ENCODE results near the gene MOXD1. TPM values are rescaled to one million over a fixed set of nuclear protein-coding genes. Genes with fewer than 3 reads are reported as not detected.

MOXD1 gene
- total RNA-seq, 1 experiment from 2014 or later = 1.0 TPM

- H3K4me2 ChIP-seq (ENCODE audit: low read length) = no peak overlapping the region
- no peaks in the 10 kb centered on the region for H3K9me2 ChIP-seq (ENCODE audit: insufficient read depth)
- no peak overlapping the region for H3K27ac ChIP-seq (ENCODE audit: low read depth, low read length)
- H3K9ac ChIP-seq (ENCODE audit: low read length) = no peak overlapping the region
- H3K4me3 ChIP-seq (replicated peaks in 1 of 2; ENCODE audit: low read depth in 1 of 2, low read length in 2 of 2) = no peak overlapping the region
- intact Hi-C loops (cut with micrococcal nuclease) = no loop called here
- H3K79me2 ChIP-seq (ENCODE audit: insufficient read depth, low read length) = no peaks in the 10 kb centered on the region
- no peaks in the 10 kb centered on the region for H3K9me3 ChIP-seq (ENCODE audit: control insufficient read depth in 1 of 2, insufficient read depth in 1 of 2, low read depth in 1 of 2, low read length in 2 of 2)
- ATAC-seq (no peak), DNase-seq (ENCODE audit: low read depth, low spot score) (no peak)
- no TSS peak for BruUV-seq (replicated peaks)
- H2AFZ ChIP-seq (ENCODE audit: low read depth, low read length, poor library complexity, severe bottlenecking) = no peak overlapping the region
- POLR2A ChIA-PET = no interaction called here
- TF ChIP-seq SP1 (IDR thresholded peaks at IDR 0.05; ENCODE audit: low read depth) = no peak
- TF ChIP-seq, protein P1, sequence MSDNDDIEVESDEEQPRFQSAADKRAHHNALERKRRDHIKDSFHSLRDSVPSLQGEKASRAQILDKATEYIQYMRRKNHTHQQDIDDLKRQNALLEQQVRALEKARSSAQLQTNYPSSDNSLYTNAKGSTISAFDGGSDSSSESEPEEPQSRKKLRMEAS (IDR thresholded peaks at IDR 0.05) = no peak
- RAD21 ChIA-PET (ENCODE audit: low non-redundant PET in 1 of 2, low total read pairs in 2 of 2, uncharacterized antibody in 2 of 2, unreplicated experiment in 2 of 2) = no interaction called here
- no peaks in the 10 kb centered on the region for H3K27me3 ChIP-seq (ENCODE audit: insufficient read depth, low read length)
- H3K4me1 ChIP-seq (ENCODE audit: control insufficient read depth in 1 of 2, insufficient read depth in 2 of 2, low read length in 2 of 2) = no peaks in the 10 kb centered on the region
- CTCF ChIA-PET = interaction anchor here (0.9 kb wide), 1 partner anchor 348 kb away, joined by 3 read pairs; no protein-coding TSS in a partner anchor
- H4K20me1 ChIP-seq (ENCODE audit: insufficient read depth) = no peaks in the 10 kb centered on the region
- H3K36me3 ChIP-seq (ENCODE audit: control insufficient read depth in 1 of 2, insufficient read depth in 2 of 2, low read length in 2 of 2) = no peaks in the 10 kb centered on the region
Observed at GRCh38 chr6:132275066-132275970, 126.0 kb downstream of the MOXD1 start.

DNA sequence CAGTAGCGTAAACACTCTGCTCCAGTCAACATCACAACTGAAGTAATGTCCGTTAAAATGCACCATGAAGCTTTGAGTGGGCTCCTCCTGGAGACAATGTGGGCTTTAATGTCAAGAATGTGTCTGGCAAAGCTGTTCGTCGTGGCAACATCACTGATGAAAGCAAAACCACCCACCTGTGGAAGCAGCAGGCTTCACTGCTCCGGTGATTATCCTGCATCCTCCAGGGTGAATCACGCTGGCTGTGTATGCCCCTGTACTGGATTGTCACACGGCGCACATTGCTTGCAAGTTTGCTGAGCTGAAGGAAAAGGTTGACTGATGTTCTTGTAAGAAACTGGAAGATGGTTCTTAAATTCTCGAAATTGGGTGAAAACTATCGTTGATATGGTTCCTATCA is 128.5 kb downstream of the MOXD1 start:
- Histone ChIP-seq H3K27ac (ENCODE audit: low read depth, low read length) (no peak overlapping the region), H3K4me2 (ENCODE audit: low read length) (no peak overlapping the region), H3K9me2 (ENCODE audit: insufficient read depth) (no peaks in the 10 kb centered on the region), H3K9ac (ENCODE audit: low read length) (no peak overlapping the region), H3K9me3 (ENCODE audit: control insufficient read depth in 1 of 2, insufficient read depth in 1 of 2, low read depth in 1 of 2, low read length in 2 of 2) (no peaks in the 10 kb centered on the region), H3K36me3 (ENCODE audit: control insufficient read depth in 1 of 2, insufficient read depth in 2 of 2, low read length in 2 of 2) (no peaks in the 10 kb centered on the region), H4K20me1 (ENCODE audit: insufficient read depth) (no peaks in the 10 kb centered on the region), H2AFZ (ENCODE audit: low read depth, low read length, poor library complexity, severe bottlenecking) (no peak overlapping the region), H3K4me3 (replicated peaks in 1 of 2; ENCODE audit: low read depth in 1 of 2, low read length in 2 of 2) (no peak overlapping the region), H3K79me2 (ENCODE audit: insufficient read depth, low read length) (no peaks in the 10 kb centered on the region), H3K4me1 (ENCODE audit: control insufficient read depth in 1 of 2, insufficient read depth in 2 of 2, low read length in 2 of 2) (no peaks in the 10 kb centered on the region), H3K27me3 (ENCODE audit: insufficient read depth, low read length) (no peaks in the 10 kb centered on the region)
- DNase-seq (ENCODE audit: low read depth, low spot score) = no peak
- TF ChIP-seq ATF3 (IDR thresholded peaks at IDR 0.05) (no peak), ZNF274 (IDR thresholded peaks at IDR 0.05; ENCODE audit: low read depth, low read length) (no peak), POLR2A (IDR thresholded peaks at IDR 0.05; ENCODE audit: borderline replicate concordance, extremely low read depth, insufficient read depth, insufficient read length) (no peak), SP1 (IDR thresholded peaks at IDR 0.05; ENCODE audit: low read depth) (no peak), TCF7L2 (IDR thresholded peaks at IDR 0.05; ENCODE audit: borderline replicate concordance, extremely low read depth, insufficient read depth, insufficient read length) (no peak), SRF (IDR thresholded peaks at IDR 0.05; ENCODE audit: low read depth) (no peak), POLR2AphosphoS5 (IDR thresholded peaks at IDR 0.05; ENCODE audit: low read depth, low read length) (no peak)
- RAD21 ChIA-PET (ENCODE audit: low non-redundant PET in 1 of 2, low total read pairs in 2 of 2, uncharacterized antibody in 2 of 2, unreplicated experiment in 2 of 2) = no interaction called here
- BruUV-seq (replicated peaks) = no TSS peak
- no peak for ATAC-seq
- intact Hi-C loops (cut with micrococcal nuclease) = no loop called here
- CTCF ChIA-PET = no interaction called here
- POLR2A ChIA-PET = no interaction called here

All from HCT116 (cell line).